ENCODE measurements around the gene PYCARD.

GRCh38 chr16:31182391-31182790 is 20.2 kb downstream of the PYCARD start:
- TF ChIP-seq CTCF (IDR thresholded peaks at IDR 0.05), result no peak
- TF ChIP-seq POLR2A (IDR thresholded peaks at IDR 0.05), result no peak

All from adrenal gland (tissue), 5 donors.